ENCODE measurements around the gene ATP6V0A1.

- TF ChIP-seq CTCF (IDR thresholded peaks at IDR 0.05) (no peak), POLR2A (IDR thresholded peaks at IDR 0.05) (peak; percentile 84 to 93)
Measured at GRCh38 chr17:42422958-42423712, 35.5 kb upstream of the ATP6V0A1 start, which contains the start of gene CAVIN1.

Measured in suprapubic skin (tissue), 3 donors.